A549 (cell line): ENCODE data around the gene IGFBP5. TPM values are rescaled to one million over a fixed set of nuclear protein-coding genes. Genes with fewer than 3 reads are reported as not detected.
A peak's percentile ranks its signal among the peaks of the same experiment; 100 is the strongest.

Source experiments
- ATAC-seq, 2 experiments: fragments of 200-7000 bp in 1 of 2; fragments of >200 bp in 1 of 2; cut with Nextera tagmentation in 1 of 2; cut with Tn5 transposase in 1 of 2; 3 replicates each; pipeline versions ENCODE4 v1.8.0 to v1.9.1; 2018 to 2020; ENCODE audit warnings: mild to moderate bottlenecking in 1 of 2, moderate library complexity in 1 of 2
- CTCF ChIA-PET: fragments of 300-600 bp; sonication (Branson Sonifier 250); formaldehyde crosslinking; extraction: SDS; loops from one replicate; lab custom pipeline; 2021; ENCODE audit warnings: antibody characterized with exemption, inconsistent platforms; lab: Yijun Ruan, JAX
- POLR2A ChIA-PET: fragments of 350-600 bp; formaldehyde crosslinking; extraction: SDS; loops from one replicate; lab custom pipeline; 2021; ENCODE audit warnings: antibody characterized with exemption, inconsistent platforms; lab: Yijun Ruan, JAX
- DNase-seq, 2 experiments: peaks; one replicate each; pipeline versions ENCODE4 v3.0.0 to v3.0.0-alpha.2; 2011 to 2016; ENCODE audit warnings: low read depth in 1 of 2, low spot score in 1 of 2
- FAIRE-seq: peaks from 2 replicates; lab custom pipeline; 2011; peaks lifted over from hg19 to GRCh38; lab: Jason Lieb, UNC
- H3K27ac ChIP-seq, 2 experiments: fragments of >200 bp; sonication (Bioruptor Twin); formaldehyde crosslinking; 3 replicates each; pipeline ENCODE4 v1.5.1; 2016 to 2017
- H3K4me1 ChIP-seq: fragments of >200 bp; sonication (Bioruptor Twin); formaldehyde crosslinking; 3 replicates; pipeline ENCODE4 v1.6.1; 2016
- H3K4me2 ChIP-seq: fragments of >200 bp; sonication (Bioruptor Twin); formaldehyde crosslinking; 3 replicates; pipeline ENCODE4 v1.6.1; 2016
- H3K4me3 ChIP-seq: fragments of >200 bp; sonication (Bioruptor Twin); formaldehyde crosslinking; 3 replicates; pipeline ENCODE4 v1.5.1; 2016
- H3K9me3 ChIP-seq: fragments of >200 bp; sonication (Bioruptor Twin); formaldehyde crosslinking; 3 replicates; pipeline ENCODE4 v1.6.1; 2016
- CBX8 ChIP-seq: fragments of 200-600 bp; sonication (generic); IDR thresholded peaks from 2 replicates; pipeline ENCODE4 v1.6.1; 2016
- CEBPB ChIP-seq, 2 experiments: fragments of >200 bp in 1 of 2; sonication (Bioruptor Twin) in 1 of 2; formaldehyde crosslinking in 1 of 2; IDR thresholded peaks; 2 replicates each; pipeline ENCODE4 v1.6.1; 2012 to 2016
- CHD2 ChIP-seq: fragments of 150-350 bp; IDR thresholded peaks from 2 replicates; pipeline ENCODE4 v1.6.1; 2014; ENCODE audit warnings: low read length; ENCODE audit not compliant: partially characterized antibody
- CHD4 ChIP-seq: fragments of 200-600 bp; sonication (generic); IDR thresholded peaks from 2 replicates; pipeline ENCODE4 v1.6.1; 2016; ENCODE audit warnings: antibody characterized with exemption, mild to moderate bottlenecking, borderline replicate concordance
- ELK1 ChIP-seq: fragments of 150-350 bp; IDR thresholded peaks from 2 replicates; pipeline ENCODE4 v1.6.1; 2014; ENCODE audit warnings: low read depth, mild to moderate bottlenecking, low read length
- EP300 ChIP-seq, 2 experiments: fragments of >200 bp; sonication (Bioruptor Twin); formaldehyde crosslinking; IDR thresholded peaks; 2 replicates in 1 of 2; 3 replicates in 1 of 2; pipeline ENCODE4 v1.6.1; 2016 to 2017
- ESRRA ChIP-seq: fragments of 150-350 bp; IDR thresholded peaks from 2 replicates; pipeline ENCODE4 v1.6.1; 2014; ENCODE audit warnings: mild to moderate bottlenecking, low read length, borderline replicate concordance
- GATA3 ChIP-seq: IDR thresholded peaks from 2 replicates; pipeline ENCODE4 v1.6.1; 2012; ENCODE audit warnings: borderline replicate concordance
- HOXB13 ChIP-seq: fragments of 250-450 bp; sonication (Bioruptor Pico); IDR thresholded peaks from 2 replicates; pipeline ENCODE4 v1.5.0; 2020; ENCODE audit warnings: low read depth, mild to moderate bottlenecking, moderate library complexity
- HOXB5 ChIP-seq: fragments of 250-450 bp; sonication (Bioruptor Pico); IDR thresholded peaks from 2 replicates; pipeline ENCODE4 v1.5.0; 2020; ENCODE audit warnings: mild to moderate bottlenecking, moderate library complexity
- JUN ChIP-seq, 2 experiments: fragments of >200 bp; sonication (Bioruptor Twin); formaldehyde crosslinking; IDR thresholded peaks; 2 replicates in 1 of 2; 3 replicates in 1 of 2; pipeline ENCODE4 v1.6.1; 2016 to 2017
- MAFK ChIP-seq: fragments of 450-650 bp; IDR thresholded peaks from 2 replicates; pipeline ENCODE4 v1.6.1; 2014; ENCODE audit not compliant: partially characterized antibody
- MAZ ChIP-seq: fragments of 150-350 bp; IDR thresholded peaks from 2 replicates; pipeline ENCODE4 v1.6.1; 2014; ENCODE audit warnings: antibody characterized with exemption, low read depth, low read length, borderline replicate concordance
- MYC ChIP-seq: IDR thresholded peaks from 2 replicates; pipeline ENCODE4 v1.6.1; 2012; ENCODE audit warnings: mild to moderate bottlenecking, inconsistent platforms, low read length, improper control_type of control experiment, borderline replicate concordance
- NFE2L2 ChIP-seq: fragments of 150-350 bp; conservative IDR thresholded peaks from 2 replicates; pipeline ENCODE4 v1.6.1; 2014; ENCODE audit warnings: low read length
- NPAS2 ChIP-seq: fragments of 250-450 bp; sonication (Bioruptor Pico); IDR thresholded peaks from 2 replicates; pipeline ENCODE4 v1.8.0; 2022; ENCODE audit warnings: mild to moderate bottlenecking, moderate library complexity, borderline replicate concordance
- PBX3 ChIP-seq: IDR thresholded peaks from 2 replicates; pipeline ENCODE4 v1.6.1; 2012
- POLR2AphosphoS2 ChIP-seq: conservative IDR thresholded peaks from 2 replicates; pipeline ENCODE4 v1.6.1; 2012; ENCODE audit warnings: low read length, improper control_type of control experiment, inconsistent platforms
- RAD21 ChIP-seq, 2 experiments: fragments of >200 bp in 1 of 2; sonication (Bioruptor Twin) in 1 of 2; formaldehyde crosslinking in 1 of 2; IDR thresholded peaks in 1 of 2; conservative IDR thresholded peaks in 1 of 2; 2 replicates in 1 of 2; 3 replicates in 1 of 2; pipeline ENCODE4 v1.6.1; 2012 to 2018; ENCODE audit warnings: inconsistent platforms in 1 of 2
- RARB ChIP-seq: fragments of 250-450 bp; sonication (Bioruptor Pico); IDR thresholded peaks from 2 replicates; pipeline ENCODE4 v1.8.0; 2021; ENCODE audit warnings: mild to moderate bottlenecking, moderate library complexity
- SMC3 ChIP-seq: fragments of >200 bp; sonication (Bioruptor Twin); formaldehyde crosslinking; IDR thresholded peaks from 3 replicates; pipeline ENCODE4 v1.6.1; 2018; ENCODE audit warnings: inconsistent platforms
- SREBF2 ChIP-seq: fragments of 450-650 bp; IDR thresholded peaks from 2 replicates; pipeline ENCODE4 v1.6.1; 2014; ENCODE audit warnings: mild to moderate bottlenecking, moderate library complexity
- USF2 ChIP-seq: fragments of 450-650 bp; IDR thresholded peaks from 2 replicates; pipeline ENCODE4 v1.6.1; 2014; ENCODE audit warnings: antibody characterized with exemption
- ZFP36 ChIP-seq: fragments of 450-650 bp; IDR thresholded peaks from 2 replicates; pipeline ENCODE4 v1.6.1; 2014; ENCODE audit warnings: borderline replicate concordance; ENCODE audit not compliant: partially characterized antibody
- ZNF302 ChIP-seq: fragments of 250-450 bp; sonication (Bioruptor Pico); IDR thresholded peaks from 2 replicates; pipeline ENCODE4 v1.9.0; 2021; ENCODE audit warnings: inconsistent platforms, mild to moderate bottlenecking, moderate library complexity
- ZSCAN20 ChIP-seq: fragments of 250-450 bp; sonication (Bioruptor Pico); IDR thresholded peaks from 2 replicates; pipeline ENCODE4 v1.8.0; 2022; ENCODE audit warnings: mild to moderate bottlenecking, moderate library complexity
- WGBS: methylation state at CpG from one replicate; pipeline ENCODE4 v1.1.6; 2017; ENCODE audit errors: missing lambda C conversion rate; 5-methylcytosine and 5-hydroxymethylcytosine counted together
- polyA plus RNA-seq, 4 experiments: library from polyadenylated mRNA; depleted of rRNA in 3 of 4; stranded (reverse); fragments of >200 nt; fragmentation: RNase III in 1 of 4; extraction: RNeasy Plus Mini Kit Qiagen cat#74134 plus additional on column Dnase treatment in 1 of 4; gene quantifications; 2 replicates in 3 of 4; 3 replicates in 1 of 4; pipeline ENCODE4 v1.2.3, GENCODE V29; 2011 to 2017

The IGFBP5 gene
- polyA plus RNA-seq, 2 of the 4 experiments (the other 2 are of a cell fraction) = 0.23 to 0.97 TPM

GRCh38 chr2:216657980-216658379 is 37.4 kb downstream of the IGFBP5 start:
- H3K9me3 ChIP-seq = no peaks in the 10 kb centered on the region
- no peak overlapping the region for H3K27ac ChIP-seq
- no peak overlapping the region for H3K4me3 ChIP-seq
- DNase-seq = no peak
- FAIRE-seq = no peak
- H3K4me1 ChIP-seq = peaks cover 10% of the 10 kb centered on the region; the same call in 2 of the 3 replicates
- ATAC-seq = no peak
- ChIA-PET POLR2A (no interaction called here), CTCF (interaction anchor here (3.9 to 16.9 kb wide), 2 partner anchors 9 to 137 kb away, joined by 20 to 402 read pairs; no protein-coding TSS in a partner anchor)
- no peak for TF ChIP-seq CBX8
- TF ChIP-seq MAFK = no peak
- no peak for TF ChIP-seq POLR2AphosphoS2
- no peak for TF ChIP-seq ZFP36
- TF ChIP-seq JUN (IDR thresholded peaks at IDR 0.05) = no peak
- no peak for TF ChIP-seq CHD4
- no peak for TF ChIP-seq PBX3
- no peak for TF ChIP-seq CEBPB (IDR thresholded peaks at IDR 0.05)
- 68% methylated on average over 7 of the region's 7 CpGs for WGBS
- H3K4me2 ChIP-seq = no peak overlapping the region

- ChIA-PET CTCF (interaction anchor here (1.2 to 16.9 kb wide), 3 partner anchors 10 to 136 kb away, joined by 3 to 402 read pairs (median 20); no protein-coding TSS in a partner anchor), POLR2A (no interaction called here)
- Histone ChIP-seq H3K9me3 (no peaks in the 10 kb centered on the region), H3K27ac (peak overlapping the region in 1 of 2 experiments; percentile 37; a peak in 1 of 6 replicates), H3K4me1 (peaks cover 14% of the 10 kb centered on the region; the same call in 2 of the 3 replicates), H3K4me2 (no peak overlapping the region), H3K4me3 (no peak overlapping the region)
- 88% methylated on average over 16 of the region's 16 CpGs for WGBS
- DNase-seq = no peak
- TF ChIP-seq SMC3 (no peak), GATA3 (no peak)
- ATAC-seq = no peak
- no peak for FAIRE-seq
Measured at GRCh38 chr2:216657086-216657855, 38.1 kb downstream of the IGFBP5 start.

- Histone ChIP-seq H3K4me2 (no peak overlapping the region), H3K27ac (no peak overlapping the region), H3K9me3 (no peaks in the 10 kb centered on the region)
- 91% methylated on average over 2 of the region's 2 CpGs for WGBS
- FAIRE-seq = no peak
- TF ChIP-seq MYC = no peak
- TF ChIP-seq, all 56 proteins: peak for 0
- no peak for ATAC-seq
- POLR2A ChIA-PET = no interaction called here
- no peak for DNase-seq
- H3K4me3 ChIP-seq = no peak overlapping the region
- H3K4me1 ChIP-seq = peaks cover 18% of the 10 kb centered on the region; the same call in 2 of the 3 replicates
- CTCF ChIA-PET = interaction anchor here (0.8 to 7.0 kb wide), 5 partner anchors 10 to 136 kb away, joined by 4 to 61 read pairs (median 20); no protein-coding TSS in a partner anchor
Measured at GRCh38 chr2:216654528-216655052, 40.8 kb downstream of the IGFBP5 start.

- no peak for FAIRE-seq
Measured at GRCh38 chr2:216653931-216654365, 41.4 kb downstream of the IGFBP5 start.

More at GRCh38 chr2:216653931-216654365, 41.4 kb downstream of the IGFBP5 start:
- POLR2A ChIA-PET = no interaction called here
- Histone ChIP-seq H3K4me1 (peaks cover 18% of the 10 kb centered on the region; the same call in 2 of the 3 replicates), H3K4me2 (peak overlapping the region; percentile 1; the same call in 1 of the 3 replicates), H3K4me3 (no peak overlapping the region), H3K9me3 (no peaks in the 10 kb centered on the region), H3K27ac (no peak overlapping the region)
- no peak for TF ChIP-seq MAZ
- TF ChIP-seq ELK1 = no peak
- no peak for TF ChIP-seq EP300 (IDR thresholded peaks at IDR 0.05)
- no peak for TF ChIP-seq ZSCAN20 (CRISPR knock-in tag)
- no peak for TF ChIP-seq SMC3
- TF ChIP-seq USF2 = no peak
- no peak for TF ChIP-seq HOXB5 (CRISPR knock-in tag)
- no peak for TF ChIP-seq NPAS2 (CRISPR knock-in tag)
- no peak for TF ChIP-seq ZNF302
- no peak for TF ChIP-seq HOXB13 (CRISPR knock-in tag)
- TF ChIP-seq RARB = no peak
- no peak for TF ChIP-seq SREBF2
- TF ChIP-seq CHD2 = no peak
- TF ChIP-seq RAD21 (conservative IDR thresholded peaks at IDR 0.05 in 1 of 2, IDR thresholded peaks at IDR 0.05 in 1 of 2) = no peak
- no peak for TF ChIP-seq NFE2L2
- no peak for TF ChIP-seq ESRRA
- TF ChIP-seq ZFP36 = no peak
- 51% methylated on average over 2 of the region's 2 CpGs for WGBS
- ATAC-seq = no peak
- peak in 1 of 2 experiments; percentile 18 for DNase-seq
- CTCF ChIA-PET = interaction anchor here (0.6 to 7.0 kb wide), 5 partner anchors 12 to 636 kb away, joined by 3 to 61 read pairs (median 4); no protein-coding TSS in a partner anchor
